HG03342 (cell line): ENCODE results near the gene MACC1.

ENCODE experiments used
- ATAC-seq: cut with Tn5 transposase; IDR thresholded peaks from one replicate; pipeline ENCODE4 v1.9.1; 2021; ENCODE audit warnings: mild to moderate bottlenecking, moderate library complexity; ENCODE audit not compliant: unreplicated experiment

The MACC1 gene

GRCh38 chr7:20185988-20186387 is 31.2 kb downstream of the MACC1 start:
- ATAC-seq = no peak

GRCh38 chr7:20183086-20183485 is 34.1 kb downstream of the MACC1 start:
- no peak for ATAC-seq

GRCh38 chr7:20176578-20177242 is 40.5 kb downstream of the MACC1 start:
- no peak for ATAC-seq

DNA sequence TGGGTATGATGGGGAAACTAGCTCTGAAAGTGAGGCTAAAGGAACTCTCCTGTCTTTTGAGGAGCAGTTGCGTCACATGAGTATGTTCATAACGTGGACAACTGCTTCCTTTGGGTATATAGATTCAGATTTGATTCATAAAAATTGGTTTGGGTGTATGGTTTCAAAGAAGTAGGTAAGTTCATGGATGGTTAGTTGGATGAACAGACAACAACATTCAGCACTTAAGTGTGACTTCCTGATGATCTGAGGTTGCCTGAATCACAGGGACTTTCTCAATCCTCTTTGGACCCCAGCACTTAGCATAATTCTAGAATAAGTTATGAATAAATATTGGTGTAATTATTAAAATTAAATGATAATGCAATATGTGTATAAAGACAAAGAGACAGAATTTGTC is 43.4 kb downstream of the MACC1 start:
- ATAC-seq = no peak

- no peak for ATAC-seq
Measured at GRCh38 chr7:20172736-20173334, 44.3 kb downstream of the MACC1 start.

- no peak for ATAC-seq
Measured at GRCh38 chr7:20170633-20171032, 46.6 kb downstream of the MACC1 start.

DNA sequence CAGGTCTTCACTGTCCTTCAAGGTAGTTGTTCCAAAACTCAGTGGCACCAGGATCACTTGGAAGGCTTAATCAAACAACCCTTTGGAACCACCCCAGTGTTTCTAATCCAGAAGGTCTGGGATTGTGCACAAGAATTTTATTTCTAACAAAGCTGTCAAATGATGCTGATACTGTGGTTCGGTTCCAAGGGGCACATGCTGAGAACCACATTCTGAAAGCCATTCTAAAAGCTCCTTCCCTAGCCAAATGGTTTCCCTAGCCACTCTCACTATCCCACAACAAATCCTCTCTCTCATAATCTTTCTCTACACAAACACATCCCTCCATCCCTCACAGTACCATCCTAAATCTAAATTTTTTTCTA is 52.1 kb downstream of the MACC1 start:
- no peak for ATAC-seq

DNA sequence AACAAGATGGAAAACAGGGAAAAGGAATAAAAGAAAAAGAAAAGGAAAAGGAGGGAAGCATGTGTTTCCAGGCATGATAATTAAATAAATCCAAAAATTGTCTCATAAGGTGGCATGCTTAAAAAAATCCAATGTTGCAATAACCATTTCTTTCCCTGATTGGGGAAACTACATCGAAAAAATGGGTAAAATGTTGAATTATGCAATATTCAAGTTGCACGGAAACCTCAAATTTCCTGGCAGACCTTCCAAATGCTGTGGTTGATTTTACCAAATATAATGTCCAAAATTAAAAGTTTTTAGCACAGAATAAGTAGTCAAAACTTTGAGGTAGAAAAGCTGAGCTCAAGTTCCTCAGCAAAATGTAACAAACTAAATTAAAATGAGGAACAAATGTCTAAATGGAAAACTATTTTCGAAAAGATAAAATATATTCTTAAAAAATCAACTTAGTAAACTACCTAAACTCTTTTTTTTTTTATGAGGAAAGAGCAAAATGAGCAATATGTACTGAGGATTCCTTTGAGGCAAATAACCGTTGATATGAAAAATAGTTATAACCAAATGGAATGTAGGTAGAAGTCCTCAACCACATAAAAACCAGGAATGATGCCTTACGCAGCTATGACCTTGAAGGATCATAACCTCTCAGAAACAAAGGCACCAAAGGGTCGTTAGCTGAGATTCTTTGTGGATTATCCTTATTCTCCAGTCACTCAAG is 52.6 kb downstream of the MACC1 start:
- no peak for ATAC-seq

DNA sequence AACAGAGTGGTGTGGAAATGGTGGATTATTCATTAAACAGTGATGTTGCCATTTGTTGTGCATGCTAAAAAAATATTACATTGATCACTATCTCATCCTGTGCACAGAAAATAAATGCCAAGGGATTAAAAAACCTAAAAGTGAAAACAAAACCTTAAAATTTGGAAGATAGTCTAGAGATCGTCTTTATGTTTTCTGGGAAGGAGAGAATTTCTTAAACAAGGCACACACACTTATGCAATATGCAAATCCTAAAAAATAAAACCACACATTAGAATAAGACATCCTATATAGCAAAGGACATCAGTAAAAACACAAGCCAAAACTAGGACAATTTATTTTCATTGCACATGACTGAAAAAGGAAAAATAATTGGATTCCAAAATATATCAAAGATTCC is 54.5 kb downstream of the MACC1 start:
- ATAC-seq = no peak

- ATAC-seq = no peak
Measured at GRCh38 chr7:20159226-20159747, 57.9 kb downstream of the MACC1 start.

GRCh38 chr7:20158684-20159083 is 58.5 kb downstream of the MACC1 start:
- no peak for ATAC-seq

DNA sequence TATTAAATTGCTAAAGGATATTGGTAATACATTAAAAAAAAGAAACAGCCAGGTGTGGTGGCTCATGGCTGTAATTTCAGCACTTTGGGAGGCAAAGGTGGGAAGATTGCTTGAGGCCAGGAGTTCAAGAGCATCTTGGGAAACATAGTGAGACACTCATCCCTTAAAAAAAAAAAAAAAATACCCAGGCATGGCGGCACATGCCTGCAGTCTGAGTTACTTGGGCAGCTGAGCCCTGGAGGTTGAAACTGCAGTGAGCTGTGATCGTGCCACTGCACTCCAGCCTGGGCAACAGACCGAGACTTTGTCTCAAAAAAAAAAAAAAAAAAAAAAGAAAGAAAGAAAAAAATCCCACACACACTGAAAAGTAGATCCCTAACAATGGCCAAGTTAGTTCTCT is 59.7 kb downstream of the MACC1 start:
- ATAC-seq = no peak

DNA sequence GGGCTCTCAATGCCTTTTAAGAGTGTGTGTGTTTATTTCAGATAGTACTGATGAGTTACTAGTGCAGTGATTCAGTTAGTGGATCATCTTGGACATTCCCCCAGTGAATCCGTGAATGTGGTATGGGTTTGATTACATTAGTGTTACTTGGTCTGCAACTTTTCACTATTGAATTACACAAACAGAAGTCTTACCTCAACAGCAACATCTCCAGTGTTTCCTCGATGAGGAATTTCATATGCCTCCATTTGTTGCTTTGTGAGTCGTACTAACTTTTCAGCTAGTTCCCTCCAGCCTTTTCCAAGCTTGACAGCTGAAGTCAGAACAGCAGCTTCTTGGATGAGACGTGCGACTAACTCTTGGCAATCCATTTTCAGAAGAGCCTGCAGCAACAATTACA is 63.2 kb downstream of the MACC1 start:
- ATAC-seq = no peak

DNA sequence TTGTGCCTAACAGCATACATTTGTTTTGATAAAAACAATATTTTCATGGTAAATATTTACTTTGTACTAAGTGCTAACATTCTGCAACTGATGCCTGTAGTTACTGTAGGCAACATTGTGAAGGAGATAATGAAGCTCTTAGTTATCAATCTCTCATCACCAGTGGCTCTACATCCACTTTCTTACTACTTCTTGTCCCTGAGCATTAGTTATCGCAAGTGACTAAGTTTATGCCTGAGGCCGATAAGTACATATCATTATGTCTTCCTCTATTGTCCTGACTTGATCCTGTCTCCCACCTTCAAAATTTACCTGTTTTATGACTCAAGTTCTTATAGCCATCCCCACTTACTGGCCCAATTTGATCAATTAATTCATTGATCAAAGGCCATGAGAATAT is 63.6 kb downstream of the MACC1 start:
- ATAC-seq = no peak

DNA sequence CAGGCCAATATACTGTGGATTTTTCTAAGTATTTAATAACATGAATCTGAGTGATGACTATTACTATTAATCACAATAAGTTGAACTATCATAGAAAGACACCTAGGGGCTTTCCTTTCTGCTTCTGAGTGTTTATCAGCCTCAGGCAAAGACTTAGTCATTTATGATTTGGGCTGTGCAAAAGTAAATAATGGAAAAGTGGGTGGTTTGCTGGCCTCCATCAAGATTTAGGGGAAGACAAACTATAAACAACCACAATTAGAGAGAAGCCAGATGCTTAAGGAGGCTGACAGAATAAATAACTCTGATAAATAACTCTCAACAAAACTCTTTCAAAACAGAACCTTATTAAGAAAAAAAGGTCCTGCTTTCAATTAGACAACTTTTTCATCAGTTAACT is 64.7 kb downstream of the MACC1 start:
- ATAC-seq = no peak

DNA sequence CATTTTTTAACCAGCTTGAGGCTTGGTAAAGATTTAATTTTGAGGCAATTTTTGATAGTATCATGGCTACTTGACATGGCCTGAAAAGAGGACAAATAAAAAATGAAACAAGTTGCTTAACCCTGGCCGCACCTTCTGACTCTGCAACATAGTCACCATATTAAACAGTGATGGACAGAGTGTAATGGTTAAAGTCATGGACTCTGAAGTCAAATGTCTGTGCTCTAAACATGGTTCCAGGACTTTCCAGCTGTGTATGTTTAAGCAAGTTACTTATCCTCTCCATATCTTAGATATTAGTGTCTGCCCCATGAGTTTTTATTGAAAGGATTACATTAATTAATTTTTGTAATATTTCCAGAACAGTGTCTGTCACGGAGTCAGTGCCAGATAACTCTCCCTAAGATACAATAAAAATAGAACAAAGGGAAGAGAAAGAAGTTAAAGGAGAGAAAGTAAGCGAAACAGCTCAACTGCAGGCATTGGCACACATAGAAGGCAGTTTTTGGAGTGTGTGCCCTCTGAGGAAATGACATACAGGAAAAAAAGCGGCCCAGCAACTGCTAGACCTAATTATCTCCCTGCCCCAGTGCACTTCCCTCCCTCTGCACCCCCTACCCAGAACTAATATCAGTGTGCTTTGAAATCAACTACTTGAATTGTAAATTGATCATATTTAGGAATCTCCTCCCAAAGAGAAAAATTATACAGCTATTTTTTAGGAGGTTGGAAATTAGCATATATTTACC is 65.3 kb downstream of the MACC1 start:
- ATAC-seq = no peak

GRCh38 chr7:20146451-20146850 is 70.7 kb downstream of the MACC1 start:
- ATAC-seq = no peak

- ATAC-seq = no peak
Measured at GRCh38 chr7:20144801-20145200, 72.4 kb downstream of the MACC1 start.

GRCh38 chr7:20141666-20142065 is 75.5 kb downstream of the MACC1 start:
- no peak for ATAC-seq

GRCh38 chr7:20141002-20141345 is 76.2 kb downstream of the MACC1 start:
- ATAC-seq = no peak

DNA sequence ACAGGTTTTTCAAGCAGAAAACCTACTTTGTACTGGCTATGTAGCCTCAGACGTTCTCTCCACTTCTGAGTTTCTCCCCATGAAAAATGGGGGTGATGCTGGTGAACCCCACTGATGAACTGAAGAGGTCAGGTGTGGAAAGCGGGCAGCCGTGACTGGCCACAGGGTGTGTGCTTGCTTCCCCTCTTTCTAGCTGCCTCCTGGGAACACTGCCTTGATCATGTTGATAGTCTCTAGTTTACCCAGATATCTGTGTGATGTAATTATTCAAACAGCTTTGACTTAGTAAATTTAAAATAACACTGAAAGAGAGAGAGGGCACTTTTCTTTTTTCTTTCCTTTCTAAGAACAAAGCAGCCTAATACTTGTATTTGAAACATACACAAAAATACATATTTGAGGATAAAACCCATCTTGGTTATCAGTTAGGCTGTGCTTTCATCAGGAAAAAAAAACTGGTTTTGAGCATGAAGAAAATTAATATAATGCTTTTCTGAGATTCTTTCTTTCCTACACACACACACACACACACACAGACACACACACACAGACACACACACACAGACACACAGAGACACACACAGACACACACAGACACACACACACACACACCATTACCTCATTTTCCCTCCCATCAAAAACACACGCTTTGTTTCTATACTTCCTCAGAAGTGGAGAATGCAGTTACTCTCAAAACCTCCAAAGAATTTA is 76.7 kb downstream of the MACC1 start:
- no peak for ATAC-seq
